ENCODE data around the gene UBASH3B. TPM values are rescaled to one million over a fixed set of nuclear protein-coding genes. Genes with fewer than 3 reads are reported as not detected.
A peak's percentile ranks its signal among the peaks of the same experiment; 100 is the strongest.

UBASH3B gene
- total RNA-seq, 4 donors from 2014 or later: 2.7 to 16.4 (median 9.7) TPM

DNA sequence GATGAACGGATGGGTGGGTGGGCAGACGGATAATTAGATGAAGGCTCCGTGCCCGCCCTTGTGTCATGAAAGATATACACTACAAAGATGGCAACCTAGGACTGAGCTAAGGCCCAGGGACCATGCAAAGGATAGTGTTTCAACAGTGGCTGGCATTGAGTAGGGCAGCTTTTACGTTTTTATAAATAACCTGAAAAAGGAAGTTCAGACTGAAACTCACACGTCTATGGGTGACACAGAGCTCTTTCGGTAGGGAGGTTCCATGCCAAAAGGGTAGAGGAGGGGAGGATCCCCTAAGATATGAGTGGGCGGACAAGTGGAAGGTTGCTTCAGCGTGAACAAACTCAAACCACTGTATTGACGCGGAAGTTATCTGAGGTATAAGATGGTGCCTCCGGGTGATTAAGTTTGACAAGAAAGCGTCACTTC lies 90.5 kb downstream of the UBASH3B start:
- Histone ChIP-seq H3K27ac (peak overlapping the region in 2 of 4 donors; percentile 44), H3K4me1 (peaks cover 3 to 29% (median 4%) of the 10 kb centered on the region in 3 donors), H3K27me3 (no peaks in the 10 kb centered on the region), H3K36me3 (no peaks in the 10 kb centered on the region), H3K4me3 (no peak overlapping the region), H3K9me3 (no peaks in the 10 kb centered on the region)
- intact Hi-C loops (cut with DNase I): no loop called here
- TF ChIP-seq, protein P1, sequence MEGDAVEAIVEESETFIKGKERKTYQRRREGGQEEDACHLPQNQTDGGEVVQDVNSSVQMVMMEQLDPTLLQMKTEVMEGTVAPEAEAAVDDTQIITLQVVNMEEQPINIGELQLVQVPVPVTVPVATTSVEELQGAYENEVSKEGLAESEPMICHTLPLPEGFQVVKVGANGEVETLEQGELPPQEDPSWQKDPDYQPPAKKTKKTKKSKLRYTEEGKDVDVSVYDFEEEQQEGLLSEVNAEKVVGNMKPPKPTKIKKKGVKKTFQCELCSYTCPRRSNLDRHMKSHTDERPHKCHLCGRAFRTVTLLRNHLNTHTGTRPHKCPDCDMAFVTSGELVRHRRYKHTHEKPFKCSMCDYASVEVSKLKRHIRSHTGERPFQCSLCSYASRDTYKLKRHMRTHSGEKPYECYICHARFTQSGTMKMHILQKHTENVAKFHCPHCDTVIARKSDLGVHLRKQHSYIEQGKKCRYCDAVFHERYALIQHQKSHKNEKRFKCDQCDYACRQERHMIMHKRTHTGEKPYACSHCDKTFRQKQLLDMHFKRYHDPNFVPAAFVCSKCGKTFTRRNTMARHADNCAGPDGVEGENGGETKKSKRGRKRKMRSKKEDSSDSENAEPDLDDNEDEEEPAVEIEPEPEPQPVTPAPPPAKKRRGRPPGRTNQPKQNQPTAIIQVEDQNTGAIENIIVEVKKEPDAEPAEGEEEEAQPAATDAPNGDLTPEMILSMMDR (IDR thresholded peaks at IDR 0.05): no peak
- no peak for TF ChIP-seq POLR2A (IDR thresholded peaks at IDR 0.05)
- 72 to 75% methylated on average over 12 to 13 of the region's 13 CpGs for WGBS, 2 donors
- no peak for DNase-seq

DNA sequence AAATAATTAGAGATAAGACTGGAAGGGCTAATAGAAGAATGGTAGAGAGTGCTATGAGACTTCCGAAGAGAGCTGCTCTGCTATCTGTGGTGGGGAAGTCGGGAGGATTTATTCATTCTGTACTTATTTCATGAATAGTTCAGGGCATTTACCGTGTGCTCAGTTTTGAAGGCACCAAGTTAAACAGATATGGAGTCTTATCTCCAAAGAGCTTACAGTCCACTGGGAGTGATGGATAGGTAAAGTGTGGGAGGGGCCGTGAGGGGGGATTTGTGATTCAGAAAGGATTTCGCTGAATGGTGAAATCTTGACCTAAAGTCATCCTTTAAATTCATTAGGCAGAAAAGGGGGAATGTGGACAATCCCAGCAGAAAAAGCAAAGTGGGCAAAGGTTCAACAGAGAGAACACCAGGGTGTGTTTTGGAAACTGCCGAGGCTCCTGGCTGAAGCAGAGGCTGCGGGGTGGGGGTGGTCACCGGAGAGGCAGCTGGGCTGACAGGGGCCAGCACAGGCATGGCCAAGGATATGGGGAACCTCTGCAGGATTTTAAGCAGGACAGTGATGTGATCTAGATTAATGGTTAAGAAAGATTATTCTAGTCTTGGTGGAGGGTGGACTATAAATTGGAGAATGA lies 91.2 kb downstream of the UBASH3B start:
- no peaks in the 10 kb centered on the region for H3K27me3 ChIP-seq
- H3K9me3 ChIP-seq: no peaks in the 10 kb centered on the region
- no peaks in the 10 kb centered on the region for H3K36me3 ChIP-seq
- DNase-seq: no peak
- H3K27ac ChIP-seq: peak overlapping the region in 2 of 4 donors; percentile 44
- intact Hi-C loops (cut with DNase I): no loop called here
- 64 to 78% methylated on average over 8 of the region's 8 CpGs for WGBS, 2 donors
- TF ChIP-seq POLR2A (IDR thresholded peaks at IDR 0.05): no peak
- TF ChIP-seq, protein P1 (IDR thresholded peaks at IDR 0.05): no peak
- H3K4me1 ChIP-seq: peaks cover 3 to 24% (median 4%) of the 10 kb centered on the region in 3 donors
- no peak overlapping the region for H3K4me3 ChIP-seq

DNA sequence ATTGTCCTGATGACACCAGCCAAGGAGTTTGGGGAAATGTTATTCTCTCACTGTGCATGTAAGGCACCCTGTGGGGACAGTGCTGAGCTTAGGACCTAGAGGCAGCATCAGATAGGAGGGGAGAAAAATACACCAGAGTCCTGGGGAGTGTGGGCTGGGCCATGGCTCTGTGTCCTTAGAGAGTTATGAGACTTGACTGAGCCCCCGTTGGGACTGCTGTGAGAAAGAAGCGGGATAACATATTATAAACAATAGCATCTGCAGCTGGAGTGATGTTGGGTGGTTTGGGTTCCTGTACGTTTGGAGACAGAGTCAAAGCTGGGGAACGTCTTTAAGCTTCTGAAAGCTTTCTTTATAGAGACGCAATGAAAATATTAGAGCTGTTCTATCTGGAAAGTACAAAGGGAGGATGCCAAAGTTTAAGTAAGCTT lies 91.8 kb downstream of the UBASH3B start:
- intact Hi-C loops (cut with DNase I): no loop called here
- H3K27ac ChIP-seq: no peak overlapping the region
- H3K9me3 ChIP-seq: no peaks in the 10 kb centered on the region
- DNase-seq: no peak
- peaks cover 1 to 22% (median 3%) of the 10 kb centered on the region in 3 donors for H3K4me1 ChIP-seq
- H3K36me3 ChIP-seq: no peaks in the 10 kb centered on the region
- H3K27me3 ChIP-seq: no peaks in the 10 kb centered on the region
- no peak for TF ChIP-seq POLR2A (IDR thresholded peaks at IDR 0.05)
- TF ChIP-seq, protein P1 (IDR thresholded peaks at IDR 0.05): no peak
- WGBS, 2 donors: 63 to 67% methylated on average over 5 of the region's 5 CpGs
- H3K4me3 ChIP-seq: no peak overlapping the region

DNA sequence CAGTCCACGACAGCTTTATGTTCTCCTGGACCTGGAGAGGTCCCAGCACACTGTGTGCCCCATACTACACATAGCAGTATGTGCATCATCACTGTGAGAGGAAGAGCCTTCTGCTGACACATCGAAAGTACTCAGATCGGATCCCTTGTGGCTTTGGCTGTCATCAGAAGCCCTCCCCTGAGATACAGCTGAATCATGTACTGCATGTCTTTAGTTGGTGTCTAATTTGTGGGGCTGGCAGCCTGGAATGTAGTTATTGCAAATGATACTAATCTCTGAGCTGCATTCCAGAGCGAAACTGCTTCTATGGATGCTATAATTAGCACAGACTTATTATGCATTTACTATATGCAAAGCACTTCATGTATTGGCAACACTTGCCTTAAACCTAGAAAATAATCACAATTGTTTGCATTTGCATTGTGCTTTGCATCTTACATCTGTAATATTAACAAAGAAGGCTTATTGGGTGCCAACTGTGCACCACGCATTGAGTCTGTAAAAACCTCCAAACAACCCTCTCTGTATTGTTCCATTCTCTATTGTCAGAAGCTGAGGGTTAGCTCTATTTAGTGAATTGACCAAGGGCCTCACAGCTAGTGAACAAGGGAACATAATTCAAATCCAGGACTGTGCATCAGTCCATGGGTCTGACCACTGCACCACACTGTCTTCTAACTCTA lies 93.6 kb downstream of the UBASH3B start:
- H3K4me1 ChIP-seq: peaks cover 0 to 11% (median 0%) of the 10 kb centered on the region in 3 donors
- DNase-seq: peak; percentile 15
- no peak overlapping the region for H3K4me3 ChIP-seq
- H3K36me3 ChIP-seq: no peaks in the 10 kb centered on the region
- intact Hi-C loops (cut with DNase I): no loop called here
- peak in 1 of 4 donors; percentile 23 for TF ChIP-seq POLR2A (IDR thresholded peaks at IDR 0.05)
- TF ChIP-seq, protein P1 (IDR thresholded peaks at IDR 0.05): no peak
- H3K27ac ChIP-seq: peak overlapping the region in 2 of 4 donors; percentile 25 to 48
- H3K27me3 ChIP-seq: no peaks in the 10 kb centered on the region
- WGBS, 2 donors: 46 to 57% methylated on average over 5 of the region's 5 CpGs
- H3K9me3 ChIP-seq: no peaks in the 10 kb centered on the region

DNA sequence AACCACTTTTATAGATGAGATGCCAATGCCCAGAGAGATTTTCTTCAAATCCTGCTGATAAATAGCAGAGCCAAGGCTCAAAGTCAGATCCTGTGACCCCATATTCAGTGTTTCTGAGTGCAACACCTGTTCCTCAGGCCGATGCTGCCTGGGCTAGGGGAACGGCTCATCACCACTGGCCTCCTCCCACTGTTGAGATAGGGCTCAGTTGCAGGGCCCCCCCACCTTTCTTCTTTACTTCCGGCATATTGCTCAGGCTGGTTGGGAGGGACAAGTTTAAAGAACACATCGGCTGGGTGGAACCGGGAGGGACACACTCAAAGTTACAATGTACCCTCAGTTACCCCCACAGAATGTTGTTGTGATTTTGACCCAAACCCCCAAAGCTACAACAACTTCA lies 94.5 kb downstream of the UBASH3B start:
- Histone ChIP-seq H3K27me3 (no peaks in the 10 kb centered on the region), H3K27ac (no peak overlapping the region), H3K4me3 (no peak overlapping the region), H3K36me3 (no peaks in the 10 kb centered on the region), H3K9me3 (no peaks in the 10 kb centered on the region), H3K4me1 (peaks cover 0 to 11% (median 0%) of the 10 kb centered on the region in 3 donors)
- TF ChIP-seq, protein P1 (IDR thresholded peaks at IDR 0.05): no peak
- no peak for DNase-seq
- intact Hi-C loops (cut with DNase I): no loop called here
- WGBS, 2 donors: 85 to 90% methylated on average over 5 of the region's 5 CpGs
